GM23338 (cell line): ENCODE measurements around the gene FCN1. TPM values are rescaled to one million over a fixed set of nuclear protein-coding genes. Genes with fewer than 3 reads are reported as not detected.

Source experiments
- ATAC-seq: fragments of 200-7000 bp; cut with Tn5 transposase; 3 replicates; pipeline ENCODE4 v1.9.1; 2020
- DNase-seq: peaks from one replicate; pipeline ENCODE4 v3.0.0-alpha.2; 2015; ENCODE audit warnings: low spot score
- H2AFZ ChIP-seq: fragments of 200-600 bp; sonication (generic); 2 replicates; pipeline ENCODE4 v1.8.0; 2016; ENCODE audit warnings: antibody characterized with exemption, mild to moderate bottlenecking, moderate library complexity
- H3F3A ChIP-seq: fragments of 200-600 bp; sonication (generic); replicated peaks from 2 replicates; pipeline ENCODE4 v1.8.0; 2017; ENCODE audit warnings: antibody characterized with exemption, mixed run types, low read depth
- H3K27ac ChIP-seq: fragments of 200-600 bp; sonication (generic); 2 replicates; pipeline ENCODE4 v1.6.1; 2016; ENCODE audit warnings: low read depth
- H3K27me3 ChIP-seq: fragments of 200-600 bp; sonication (generic); 2 replicates; pipeline ENCODE4 v1.8.0; 2016; ENCODE audit warnings: mild to moderate bottlenecking, mixed run types, moderate library complexity; ENCODE audit not compliant: insufficient read depth
- H3K36me3 ChIP-seq: fragments of 200-600 bp; sonication (generic); 2 replicates; pipeline ENCODE4 v1.8.0; 2016; ENCODE audit warnings: mild to moderate bottlenecking; ENCODE audit not compliant: insufficient read depth
- H3K4me1 ChIP-seq: fragments of 200-600 bp; sonication (generic); 2 replicates; pipeline ENCODE4 v1.8.0; 2016; ENCODE audit warnings: mild to moderate bottlenecking, moderate library complexity; ENCODE audit not compliant: insufficient read depth
- H3K4me2 ChIP-seq: fragments of 200-600 bp; sonication (generic); 2 replicates; pipeline ENCODE4 v1.7.1; 2017; ENCODE audit warnings: mixed run types
- H3K4me3 ChIP-seq: fragments of 200-600 bp; sonication (generic); 2 replicates; pipeline ENCODE4 v1.6.1; 2016; ENCODE audit warnings: mixed run types
- H3K79me2 ChIP-seq: fragments of 200-600 bp; sonication (generic); replicated peaks from 2 replicates; pipeline ENCODE4 v1.8.0; 2017; ENCODE audit warnings: mild to moderate bottlenecking; ENCODE audit not compliant: insufficient read depth
- H3K9me2 ChIP-seq: fragments of 200-600 bp; sonication (generic); 2 replicates; pipeline ENCODE4 v1.8.0; 2017; ENCODE audit not compliant: insufficient read depth
- H4K20me1 ChIP-seq: fragments of 200-600 bp; sonication (generic); replicated peaks from 2 replicates; pipeline ENCODE4 v1.8.0; 2017; ENCODE audit warnings: mild to moderate bottlenecking; ENCODE audit not compliant: insufficient read depth
- H3K27ac Mint-ChIP-seq: 2 replicates; pipeline ENCODE4 v1.8.0; 2020; ENCODE audit warnings: inconsistent platforms, mild to moderate bottlenecking, moderate library complexity, mixed read lengths
- H3K27me3 Mint-ChIP-seq: 3 replicates; pipeline ENCODE4 v1.8.0; 2022; ENCODE audit warnings: low read depth, mild to moderate bottlenecking, moderate library complexity, mixed read lengths, inconsistent platforms; ENCODE audit not compliant: insufficient read depth, poor library complexity
- H3K36me3 Mint-ChIP-seq: 3 replicates; pipeline ENCODE4 v1.8.0; 2021; ENCODE audit warnings: low read depth, mild to moderate bottlenecking, inconsistent platforms, moderate library complexity, mixed read lengths
- H3K4me1 Mint-ChIP-seq: 3 replicates; pipeline ENCODE4 v1.8.0; 2020; ENCODE audit warnings: mild to moderate bottlenecking, inconsistent platforms, mixed read lengths
- H3K4me3 Mint-ChIP-seq: 3 replicates; pipeline ENCODE4 v1.8.0; 2021; ENCODE audit warnings: moderate library complexity, mild to moderate bottlenecking, inconsistent platforms, mixed read lengths
- H3K9me3 Mint-ChIP-seq: 3 replicates; pipeline ENCODE4 v1.8.0; 2020; ENCODE audit warnings: moderate library complexity, mild to moderate bottlenecking, inconsistent platforms, mixed read lengths
- CREB1 ChIP-seq: fragments of 250-450 bp; sonication (Bioruptor Pico); IDR thresholded peaks from 2 replicates; pipeline ENCODE4 v1.5.0; 2020; ENCODE audit warnings: low read depth, mild to moderate bottlenecking, moderate library complexity
- EZH2 ChIP-seq: fragments of 200-600 bp; sonication (generic); IDR thresholded peaks from one replicate; pipeline ENCODE4 v1.8.0; 2017; ENCODE audit warnings: antibody characterized with exemption, mild to moderate bottlenecking, low read depth; ENCODE audit not compliant: unreplicated experiment
- JUNB ChIP-seq: IDR thresholded peaks from one replicate; pipeline ENCODE4 v1.6.1; 2016; ENCODE audit warnings: antibody characterized with exemption; ENCODE audit not compliant: unreplicated experiment
- POLR2AphosphoS5 ChIP-seq: IDR thresholded peaks from 2 replicates; pipeline ENCODE4 v1.6.1; 2016; ENCODE audit warnings: antibody characterized with exemption, low read depth
- STAT1 ChIP-seq: IDR thresholded peaks from one replicate; pipeline ENCODE4 v1.6.1; 2016; ENCODE audit warnings: antibody characterized with exemption; ENCODE audit not compliant: unreplicated experiment
- ZNF114 ChIP-seq: fragments of 250-450 bp; sonication (Bioruptor Pico); IDR thresholded peaks from 2 replicates; pipeline ENCODE4 v1.5.0; 2020; ENCODE audit warnings: mild to moderate bottlenecking, moderate library complexity
- ZNF331 ChIP-seq: fragments of 250-450 bp; sonication (Bioruptor Pico); IDR thresholded peaks from 2 replicates; pipeline ENCODE4 v1.5.0; 2020; ENCODE audit warnings: low read depth, mild to moderate bottlenecking, moderate library complexity
- ZNF462 ChIP-seq: fragments of 250-450 bp; sonication (Bioruptor Pico); IDR thresholded peaks from 2 replicates; pipeline ENCODE4 v1.5.0; 2020; ENCODE audit warnings: mild to moderate bottlenecking, moderate library complexity
- polyA plus RNA-seq: library from polyadenylated mRNA; unstranded; fragments of >200 nt; fragmentation: Nextera tagmentation; extraction: Ambion mirVana; gene quantifications from 2 replicates; pipeline ENCODE4 v1.2.1, GENCODE V29; 2016
- total RNA-seq: library from RNA; depleted of rRNA; stranded (reverse); fragments of >200 nt; shearing (Covaris generic); gene quantifications from 2 replicates; pipeline ENCODE4 v1.2.3, GENCODE V29; 2014
- TF ChIP-seq, protein P1 (sequence below): IDR thresholded peaks from 2 replicates; pipeline ENCODE4 v1.6.1; 2016; ENCODE audit warnings: antibody characterized with exemption

Gene FCN1
- total and polyA plus RNA-seq, 2 experiments from 2014 or later: not detected

- TF ChIP-seq ZNF114: no peak
- no peak for TF ChIP-seq STAT1
- no peak for TF ChIP-seq ZNF331 (CRISPR knock-in tag)
- no peak for TF ChIP-seq EZH2
Observed at GRCh38 chr9:134932171-134932570, 14.5 kb upstream of the FCN1 start (continued).

GRCh38 chr9:134930398-134930797, 12.7 kb upstream of the FCN1 start:
- no peaks in the 10 kb centered on the region for H3K27me3 ChIP-seq
- H3K36me3 ChIP-seq: no peaks in the 10 kb centered on the region
- 0 out of 2 replicates have a peak, but pooled peaks cover 3% of the 10 kb centered on the region for H3K9me2 ChIP-seq
- no peaks in the 10 kb centered on the region for H4K20me1 ChIP-seq
- H3K4me1 Mint-ChIP-seq: peaks cover 4% of the 10 kb centered on the region
- H3K4me2 ChIP-seq: no peak overlapping the region
- no peaks in the 10 kb centered on the region for H3K4me1 ChIP-seq
- H3K27ac ChIP-seq: no peak overlapping the region
- no peak for DNase-seq
- H2AFZ ChIP-seq: no peak overlapping the region
- no peak overlapping the region for H3K27ac Mint-ChIP-seq
- TF ChIP-seq ZNF331 (CRISPR knock-in tag) (no peak), CREB1 (CRISPR knock-in tag) (no peak)
- no peak overlapping the region for H3K4me3 ChIP-seq
- no peak for ATAC-seq
- H3K9me3 Mint-ChIP-seq: no peaks in the 10 kb centered on the region; the same call in 2 of the 3 replicates
- no peak overlapping the region; the same call in 2 of the 3 replicates for H3K4me3 Mint-ChIP-seq
- H3K36me3 Mint-ChIP-seq: no peaks in the 10 kb centered on the region; the same call in 2 of the 3 replicates
- no peaks in the 10 kb centered on the region for H3K79me2 ChIP-seq
- no peaks in the 10 kb centered on the region for H3F3A ChIP-seq
- peaks cover 11% of the 10 kb centered on the region for H3K27me3 Mint-ChIP-seq

GRCh38 chr9:134929193-134930158, 11.8 kb upstream of the FCN1 start:
- H3K79me2 ChIP-seq: no peaks in the 10 kb centered on the region
- H3K4me3 ChIP-seq: no peak overlapping the region
- H3K27ac ChIP-seq: no peak overlapping the region
- H3K4me1 ChIP-seq: no peaks in the 10 kb centered on the region
- H3K4me2 ChIP-seq: no peak overlapping the region
- no peaks in the 10 kb centered on the region for H3K27me3 ChIP-seq
- H3K36me3 ChIP-seq: no peaks in the 10 kb centered on the region
- no peak overlapping the region for H3K27ac Mint-ChIP-seq
- H3K4me3 Mint-ChIP-seq: no peak overlapping the region
- ATAC-seq (no peak), DNase-seq (no peak)
- 0 out of 2 replicates have a peak, but pooled peaks cover 3% of the 10 kb centered on the region for H3K9me2 ChIP-seq
- H2AFZ ChIP-seq: no peak overlapping the region
- no peaks in the 10 kb centered on the region for H4K20me1 ChIP-seq
- H3K4me1 Mint-ChIP-seq: no peaks in the 10 kb centered on the region; the same call in 1 of the 3 replicates
- no peaks in the 10 kb centered on the region for H3F3A ChIP-seq
- peaks cover 8% of the 10 kb centered on the region for H3K27me3 Mint-ChIP-seq
- H3K9me3 Mint-ChIP-seq: no peaks in the 10 kb centered on the region; the same call in 2 of the 3 replicates
- no peaks in the 10 kb centered on the region; the same call in 2 of the 3 replicates for H3K36me3 Mint-ChIP-seq
- TF ChIP-seq EZH2 (no peak), ZNF114 (no peak), CREB1 (CRISPR knock-in tag) (no peak), STAT1 (no peak), POLR2AphosphoS5 (no peak), ZNF462 (CRISPR knock-in tag) (no peak), JUNB (no peak)
- TF ChIP-seq, protein P1, sequence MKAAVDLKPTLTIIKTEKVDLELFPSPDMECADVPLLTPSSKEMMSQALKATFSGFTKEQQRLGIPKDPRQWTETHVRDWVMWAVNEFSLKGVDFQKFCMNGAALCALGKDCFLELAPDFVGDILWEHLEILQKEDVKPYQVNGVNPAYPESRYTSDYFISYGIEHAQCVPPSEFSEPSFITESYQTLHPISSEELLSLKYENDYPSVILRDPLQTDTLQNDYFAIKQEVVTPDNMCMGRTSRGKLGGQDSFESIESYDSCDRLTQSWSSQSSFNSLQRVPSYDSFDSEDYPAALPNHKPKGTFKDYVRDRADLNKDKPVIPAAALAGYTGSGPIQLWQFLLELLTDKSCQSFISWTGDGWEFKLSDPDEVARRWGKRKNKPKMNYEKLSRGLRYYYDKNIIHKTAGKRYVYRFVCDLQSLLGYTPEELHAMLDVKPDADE: no peak
